Body of pancreas (tissue), 4 donors: ENCODE data around the gene NDUFC2. TPM values are rescaled to one million over a fixed set of nuclear protein-coding genes. Genes with fewer than 3 reads are reported as not detected.

Experiments used
- ATAC-seq: fragments of 150-250 bp; one replicate; pipeline ENCODE4 v1.9.1; 2016
- DNase-seq, 4 donors: peaks; one replicate each; pipeline ENCODE4 v3.0.0-alpha.2; 2019
- H3K27ac ChIP-seq, 4 donors: fragments of 200-600 bp; sonication (generic); 1 replicate in 3 of 4; 2 replicates in 1 of 4; pipeline versions ENCODE4 v1.5.1 to v1.6.1; 2016 to 2019; ENCODE audit warnings: mild to moderate bottlenecking in 1 of 4, mixed read lengths in 1 of 4, moderate library complexity in 1 of 4
- H3K27me3 ChIP-seq, 2 donors: fragments of 200-600 bp; sonication (generic); one replicate each; pipeline ENCODE4 v1.6.0; 2016; ENCODE audit warnings: mild to moderate bottlenecking in 1 of 2
- H3K36me3 ChIP-seq, 2 donors: fragments of 200-600 bp; sonication (generic); replicated peaks in 1 of 2; 2 replicates each; pipeline ENCODE4 v1.5.1; 2016; ENCODE audit warnings: low read depth in 2 of 2; ENCODE audit not compliant: insufficient read depth in 1 of 2
- H3K4me1 ChIP-seq: fragments of 200-600 bp; sonication (generic); one replicate; pipeline ENCODE4 v1.6.0; 2016
- H3K4me3 ChIP-seq, 2 donors: fragments of 200-600 bp; sonication (generic); 1 replicate in 1 of 2; 2 replicates in 1 of 2; pipeline ENCODE4 v1.5.1; 2016 to 2019
- H3K9me3 ChIP-seq, 3 donors: fragments of 200-600 bp; sonication (generic); 1 replicate in 2 of 3; 2 replicates in 1 of 3; pipeline ENCODE4 v1.5.1; 2016
- CTCF ChIP-seq, 7 experiments: fragments of 450-650 bp in 4 of 7; fragments of 200-600 bp in 3 of 7; sonication (generic) in 3 of 7; IDR thresholded peaks; one replicate each; pipeline ENCODE4 v1.5.1; 2016 to 2019; ENCODE audit warnings: antibody characterized with exemption in 7 of 7
- POLR2A ChIP-seq, 3 donors: fragments of 450-650 bp; IDR thresholded peaks; one replicate each; pipeline ENCODE4 v1.6.1; 2016; ENCODE audit warnings: antibody characterized with exemption in 3 of 3, mild to moderate bottlenecking in 2 of 3
- WGBS, 2 donors: methylation state at CpG; one replicate each; pipeline ENCODE4 v1.1.5; 2017; 5-methylcytosine and 5-hydroxymethylcytosine counted together
- intact Hi-C: fragments of 100-400 bp; cut with DNase I; formaldehyde crosslinking; loops from one replicate; pipeline ENCODE4 v1.15.1; 2023
- total RNA-seq, 2 donors: library from RNA; depleted of rRNA; stranded (reverse); fragments of >200 nt; gene quantifications; one replicate each; pipeline ENCODE4 v1.1.0, GENCODE V29; 2016

Gene NDUFC2
- total RNA-seq, 2 donors from 2014 or later, result 53.7 to 62.0 TPM

- TF ChIP-seq CTCF (IDR thresholded peaks at IDR 0.05) (no peak), POLR2A (IDR thresholded peaks at IDR 0.05) (no peak)
- no peak overlapping the region for H3K4me3 ChIP-seq
- H3K27me3 ChIP-seq, result no peaks in the 10 kb centered on the region
- no peak for DNase-seq
- H3K9me3 ChIP-seq, result no peaks in the 10 kb centered on the region
- 80 to 82% methylated on average over 8 of the region's 8 CpGs for WGBS, 2 donors
- no peak for ATAC-seq
- no peak overlapping the region for H3K27ac ChIP-seq
- peaks cover 21% of the 10 kb centered on the region for H3K4me1 ChIP-seq
- H3K36me3 ChIP-seq, result no peaks in the 10 kb centered on the region
- intact Hi-C loops, result no loop called here
Measured at GRCh38 chr11:78049348-78049747, 30.3 kb downstream of the NDUFC2 start.

GRCh38 chr11:78048561-78048960 lies 31.1 kb downstream of the NDUFC2 start:
- ATAC-seq, result no peak

GRCh38 chr11:78046486-78046854 lies 33.2 kb downstream of the NDUFC2 start:
- ATAC-seq (no peak), DNase-seq (no peak)
- WGBS, 2 donors, result 20 to 29% methylated on average over 6 of the region's 6 CpGs
- H3K27ac ChIP-seq, result peak overlapping the region in 1 of 4 donors; percentile 56
- no peaks in the 10 kb centered on the region for H3K9me3 ChIP-seq
- TF ChIP-seq POLR2A (IDR thresholded peaks at IDR 0.05) (no peak), CTCF (IDR thresholded peaks at IDR 0.05) (no peak)
- intact Hi-C loops, result no loop called here
- no peak overlapping the region for H3K4me3 ChIP-seq
- H3K36me3 ChIP-seq, result no peaks in the 10 kb centered on the region
- H3K4me1 ChIP-seq, result peaks cover 24% of the 10 kb centered on the region
- H3K27me3 ChIP-seq, result no peaks in the 10 kb centered on the region

More at GRCh38 chr11:78048561-78048960, 31.1 kb downstream of the NDUFC2 start:
- WGBS, 2 donors, result 78 to 86% methylated on average over 2 to 3 of the region's 3 CpGs
- Histone ChIP-seq H3K36me3 (no peaks in the 10 kb centered on the region), H3K4me1 (peaks cover 24% of the 10 kb centered on the region), H3K27ac (no peak overlapping the region), H3K4me3 (no peak overlapping the region), H3K27me3 (no peaks in the 10 kb centered on the region), H3K9me3 (no peaks in the 10 kb centered on the region)
- no peak for TF ChIP-seq CTCF (IDR thresholded peaks at IDR 0.05)
- no peak for TF ChIP-seq POLR2A (IDR thresholded peaks at IDR 0.05)
- no peak for DNase-seq
- intact Hi-C loops, result no loop called here

- peak overlapping the region in 3 of 4 donors; percentile 35 to 61 (median 56) for H3K27ac ChIP-seq
- intact Hi-C loops, result no loop called here
- TF ChIP-seq POLR2A (IDR thresholded peaks at IDR 0.05), result no peak
- TF ChIP-seq CTCF (IDR thresholded peaks at IDR 0.05), result peak; percentile 88 to 100 (median 98)
Measured at GRCh38 chr11:78045851-78046485, 33.7 kb downstream of the NDUFC2 start.

GRCh38 chr11:78044706-78045105 lies 35.0 kb downstream of the NDUFC2 start:
- WGBS, 2 donors, result 31 to 45% methylated on average over 5 of the region's 5 CpGs
- Histone ChIP-seq H3K36me3 (no peaks in the 10 kb centered on the region), H3K27ac (peak overlapping the region; percentile 28 to 53 (median 42)), H3K27me3 (no peaks in the 10 kb centered on the region), H3K9me3 (no peaks in the 10 kb centered on the region), H3K4me3 (no peak overlapping the region), H3K4me1 (peaks cover 32% of the 10 kb centered on the region)
- TF ChIP-seq CTCF (IDR thresholded peaks at IDR 0.05), result no peak
- no peak for TF ChIP-seq POLR2A (IDR thresholded peaks at IDR 0.05)
- DNase-seq, result peak; percentile 84 to 90 (median 85)
- ATAC-seq, result peak; percentile 79
- intact Hi-C loops, result loop anchor here (5.0 kb wide), 1 partner anchor 47 kb away; no protein-coding TSS in a partner anchor

More at GRCh38 chr11:78045851-78046485, 33.7 kb downstream of the NDUFC2 start:
- no peaks in the 10 kb centered on the region for H3K36me3 ChIP-seq
- H3K4me3 ChIP-seq, result no peak overlapping the region
- ATAC-seq, result peak; percentile 86
- no peaks in the 10 kb centered on the region for H3K9me3 ChIP-seq
- DNase-seq, result peak; percentile 80 to 90 (median 84)
- H3K4me1 ChIP-seq, result peaks cover 24% of the 10 kb centered on the region
- no peaks in the 10 kb centered on the region for H3K27me3 ChIP-seq
- 1 to 5% methylated on average over 15 to 28 of the region's 28 CpGs for WGBS, 2 donors
